Measurements from ENCODE around the gene TXNRD1. TPM values are rescaled to one million over a fixed set of nuclear protein-coding genes. Genes with fewer than 3 reads are reported as not detected.

The TXNRD1 gene
- total RNA-seq, 4 donors from 2014 or later = 129 to 230 (median 199) TPM

GRCh38 chr12:104345234-104346066 lies 129.9 kb downstream of the TXNRD1 start:
- H3K36me3 ChIP-seq = peaks cover 46 to 56% of the 10 kb centered on the region in 2 donors
- no peak for TF ChIP-seq POLR2A (IDR thresholded peaks at IDR 0.05)
- no peak for TF ChIP-seq CTCF (IDR thresholded peaks at IDR 0.05)
- no peaks in the 10 kb centered on the region for H3K9me3 ChIP-seq
- H3K4me1 ChIP-seq = peaks cover 0 to under 1% of the 10 kb centered on the region in 2 donors
- H3K27ac ChIP-seq = no peak overlapping the region
- WGBS, 2 donors = 93 to 95% methylated on average over 7 of the region's 7 CpGs
- H3K27me3 ChIP-seq = no peaks in the 10 kb centered on the region
- H3K4me3 ChIP-seq (replicated peaks in 1 of 3) = no peak overlapping the region
- intact Hi-C loops (cut with DNase I) = no loop called here
- no peak for DNase-seq

GRCh38 chr12:104347374-104348075 lies 131.9 kb downstream of the TXNRD1 start:
- H3K4me3 ChIP-seq (replicated peaks in 1 of 3) = no peak overlapping the region
- no peaks in the 10 kb centered on the region for H3K9me3 ChIP-seq
- no peak overlapping the region for H3K27ac ChIP-seq
- 85 to 88% methylated on average over 5 of the region's 5 CpGs for WGBS, 2 donors
- peaks cover 41 to 48% of the 10 kb centered on the region in 2 donors for H3K36me3 ChIP-seq
- H3K4me1 ChIP-seq = no peaks in the 10 kb centered on the region
- TF ChIP-seq POLR2A (IDR thresholded peaks at IDR 0.05) (no peak), CTCF (IDR thresholded peaks at IDR 0.05) (no peak)
- no peaks in the 10 kb centered on the region for H3K27me3 ChIP-seq
- no peak for DNase-seq
- intact Hi-C loops (cut with DNase I) = no loop called here

GRCh38 chr12:104348283-104348993 lies 132.9 kb downstream of the TXNRD1 start:
- H3K9me3 ChIP-seq = no peaks in the 10 kb centered on the region
- 94 to 98% methylated on average over 11 of the region's 11 CpGs for WGBS, 2 donors
- no peak for DNase-seq
- no peaks in the 10 kb centered on the region for H3K27me3 ChIP-seq
- no peaks in the 10 kb centered on the region for H3K4me1 ChIP-seq
- H3K27ac ChIP-seq = no peak overlapping the region
- peaks cover 36 to 50% of the 10 kb centered on the region in 2 donors for H3K36me3 ChIP-seq
- intact Hi-C loops (cut with DNase I) = no loop called here
- no peak overlapping the region for H3K4me3 ChIP-seq (replicated peaks in 1 of 3)
- TF ChIP-seq CTCF (IDR thresholded peaks at IDR 0.05) = no peak
- no peak for TF ChIP-seq POLR2A (IDR thresholded peaks at IDR 0.05)

GRCh38 chr12:104348994-104349494 lies 133.5 kb downstream of the TXNRD1 start:
- H3K27ac ChIP-seq = no peak overlapping the region
- H3K36me3 ChIP-seq = peaks cover 36 to 50% of the 10 kb centered on the region in 2 donors
- H3K4me1 ChIP-seq = no peaks in the 10 kb centered on the region
- 90 to 96% methylated on average over 2 of the region's 2 CpGs for WGBS, 2 donors
- no peak for DNase-seq
- no peaks in the 10 kb centered on the region for H3K9me3 ChIP-seq
- H3K27me3 ChIP-seq = no peaks in the 10 kb centered on the region
- intact Hi-C loops (cut with DNase I) = no loop called here
- TF ChIP-seq CTCF (IDR thresholded peaks at IDR 0.05) (no peak), POLR2A (IDR thresholded peaks at IDR 0.05) (no peak)
- no peak overlapping the region for H3K4me3 ChIP-seq (replicated peaks in 1 of 3)

Measured in thyroid gland (tissue), 4 donors.